Spinal cord (tissue), 10 donors: ENCODE measurements around the gene TEAD1. TPM values are rescaled to one million over a fixed set of nuclear protein-coding genes. Genes with fewer than 3 reads are reported as not detected.

Experiments used
- DNase-seq, 6 donors: peaks; one replicate each; pipeline versions ENCODE4 v3.0.0 to v3.0.0-alpha.2; 2013 to 2015; ENCODE audit warnings: low spot score in 6 of 6, low read depth in 4 of 6
- H3K27ac ChIP-seq: one replicate; pipeline ENCODE4 v1.5.1; 2013; ENCODE audit warnings: low read depth, low read length, control low read depth
- H3K27me3 ChIP-seq: one replicate; pipeline ENCODE4 v1.6.1; 2013; ENCODE audit warnings: low read length; ENCODE audit not compliant: control insufficient read depth, insufficient read depth
- H3K36me3 ChIP-seq: one replicate; pipeline ENCODE4 v1.6.1; 2013; ENCODE audit warnings: low read length; ENCODE audit not compliant: control insufficient read depth, insufficient read depth
- H3K4me1 ChIP-seq: one replicate; pipeline ENCODE4 v1.6.1; 2013; ENCODE audit warnings: low read length; ENCODE audit not compliant: control insufficient read depth, insufficient read depth
- H3K4me3 ChIP-seq: one replicate; pipeline ENCODE4 v1.5.1; 2013; ENCODE audit warnings: low read depth, low read length, control low read depth
- H3K9me3 ChIP-seq: one replicate; pipeline ENCODE4 v1.6.1; 2013; ENCODE audit warnings: low read length; ENCODE audit not compliant: control insufficient read depth, insufficient read depth
- WGBS: methylation state at CpG from one replicate; pipeline ENCODE4 v1.1.5; 2013; ENCODE audit warnings: missing lambda C conversion rate; ENCODE audit not compliant: insufficient coverage; 5-methylcytosine and 5-hydroxymethylcytosine counted together
- polyA plus RNA-seq, 2 donors: library from polyadenylated mRNA; unstranded; fragments of 120-200 nt; gene quantifications; one replicate each; pipeline ENCODE4 v1.2.1, GENCODE V29; 2013; ENCODE audit not compliant: insufficient read length in 2 of 2
- total RNA-seq, 2 donors: library from RNA; depleted of rRNA in 1 of 2; stranded (reverse); fragments of 120-200 nt in 1 of 2; fragments of >200 nt in 1 of 2; gene quantifications; one replicate each; pipeline versions ENCODE4 v1.2.3 to v1.2.4, GENCODE V29; 2013 to 2014
- donor health status: healthy.

The TEAD1 gene
- total and polyA plus RNA-seq, 4 donors, result 39.2 to 70.9 (median 58.7) TPM

GRCh38 chr11:12949453-12949852 lies 275.2 kb downstream of the TEAD1 start:
- no peaks in the 10 kb centered on the region for H3K9me3 ChIP-seq
- H3K27ac ChIP-seq, result no peak overlapping the region
- H3K27me3 ChIP-seq, result no peaks in the 10 kb centered on the region
- H3K36me3 ChIP-seq, result no peaks in the 10 kb centered on the region
- no peaks in the 10 kb centered on the region for H3K4me1 ChIP-seq
- no peak for DNase-seq
- WGBS, result no CpG with 5 or more reads among the region's 1 CpG
- H3K4me3 ChIP-seq, result no peak overlapping the region

DNA sequence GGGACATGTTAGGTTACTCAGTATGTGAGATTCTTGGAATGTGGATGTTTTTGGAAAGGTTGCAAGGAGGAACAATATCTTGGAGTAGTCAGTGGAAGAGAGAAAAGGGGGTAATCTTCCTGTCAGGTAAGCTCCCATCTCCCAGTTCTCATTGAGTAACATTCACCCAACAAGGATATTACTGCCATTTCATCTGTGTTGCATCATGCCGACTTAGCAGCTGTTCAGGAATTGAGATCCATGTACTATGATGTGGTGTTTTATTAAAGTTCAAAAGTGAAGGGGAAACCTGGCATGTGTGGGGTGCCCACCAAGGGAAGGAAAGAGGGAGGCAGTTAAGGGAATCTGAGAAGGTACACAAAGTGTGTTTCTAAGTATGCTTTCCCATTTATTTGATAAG lies 276.4 kb downstream of the TEAD1 start:
- Histone ChIP-seq H3K4me3 (no peak overlapping the region), H3K27ac (no peak overlapping the region), H3K36me3 (no peaks in the 10 kb centered on the region), H3K9me3 (no peaks in the 10 kb centered on the region), H3K4me1 (no peaks in the 10 kb centered on the region), H3K27me3 (no peaks in the 10 kb centered on the region)
- no CpG with 5 or more reads among the region's 1 CpG for WGBS
- DNase-seq, result no peak

DNA sequence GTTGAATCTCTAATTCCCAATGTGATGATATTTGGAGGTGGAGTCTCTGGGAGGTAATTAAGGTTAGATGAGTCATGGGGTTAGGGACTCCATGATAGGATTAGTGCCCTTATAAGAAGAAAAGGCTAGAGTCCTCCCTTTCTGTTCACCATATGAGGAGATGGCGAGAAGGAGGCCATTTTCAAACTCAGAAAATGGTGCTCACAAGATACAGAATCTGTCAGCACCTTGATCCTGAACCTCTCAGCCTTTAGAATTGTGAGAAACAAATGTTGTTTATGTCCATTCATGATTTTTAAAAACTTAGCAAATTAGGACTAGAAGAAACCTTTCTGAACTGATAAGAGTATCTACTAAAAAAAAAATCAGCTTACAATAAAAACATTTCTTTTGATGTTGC lies 277.2 kb downstream of the TEAD1 start:
- Histone ChIP-seq H3K27ac (no peak overlapping the region), H3K27me3 (no peaks in the 10 kb centered on the region), H3K4me3 (no peak overlapping the region), H3K4me1 (no peaks in the 10 kb centered on the region), H3K9me3 (no peaks in the 10 kb centered on the region), H3K36me3 (no peaks in the 10 kb centered on the region)
- DNase-seq, result no peak
- WGBS, result no CpG with 5 or more reads among the region's 1 CpG

GRCh38 chr11:12952094-12952493 lies 277.9 kb downstream of the TEAD1 start:
- DNase-seq, result no peak
- H3K27me3 ChIP-seq, result no peaks in the 10 kb centered on the region
- H3K27ac ChIP-seq, result no peak overlapping the region
- H3K4me1 ChIP-seq, result no peaks in the 10 kb centered on the region
- H3K4me3 ChIP-seq, result no peak overlapping the region
- H3K36me3 ChIP-seq, result no peaks in the 10 kb centered on the region
- H3K9me3 ChIP-seq, result no peaks in the 10 kb centered on the region

GRCh38 chr11:12958986-12959385 lies 284.8 kb downstream of the TEAD1 start:
- no peaks in the 10 kb centered on the region for H3K36me3 ChIP-seq
- peaks cover 3% of the 10 kb centered on the region for H3K4me1 ChIP-seq
- 78% methylated on average over 3 of the region's 3 CpGs for WGBS
- no peak overlapping the region for H3K27ac ChIP-seq
- H3K4me3 ChIP-seq, result no peak overlapping the region
- no peaks in the 10 kb centered on the region for H3K9me3 ChIP-seq
- no peaks in the 10 kb centered on the region for H3K27me3 ChIP-seq
- DNase-seq, result no peak

GRCh38 chr11:12961615-12962014 lies 287.4 kb downstream of the TEAD1 start:
- Histone ChIP-seq H3K4me3 (no peak overlapping the region), H3K4me1 (peaks cover 5% of the 10 kb centered on the region), H3K36me3 (no peaks in the 10 kb centered on the region), H3K9me3 (no peaks in the 10 kb centered on the region), H3K27ac (no peak overlapping the region), H3K27me3 (no peaks in the 10 kb centered on the region)
- peak in 2 of 6 donors; percentile 26 to 62 for DNase-seq
- 75% methylated on average over 1 of the region's 2 CpGs for WGBS

- Histone ChIP-seq H3K27me3 (no peaks in the 10 kb centered on the region), H3K4me3 (no peak overlapping the region), H3K4me1 (peaks cover 8% of the 10 kb centered on the region), H3K9me3 (no peaks in the 10 kb centered on the region), H3K27ac (no peak overlapping the region), H3K36me3 (no peaks in the 10 kb centered on the region)
- 92% methylated on average over 10 of the region's 10 CpGs for WGBS
- DNase-seq, result no peak
Measured at GRCh38 chr11:12962306-12962705, 288.1 kb downstream of the TEAD1 start.

GRCh38 chr11:12963051-12963450 lies 288.8 kb downstream of the TEAD1 start:
- H3K36me3 ChIP-seq, result no peaks in the 10 kb centered on the region
- H3K27ac ChIP-seq, result no peak overlapping the region
- WGBS, result 85% methylated on average over 4 of the region's 5 CpGs
- H3K9me3 ChIP-seq, result no peaks in the 10 kb centered on the region
- peaks cover 8% of the 10 kb centered on the region for H3K4me1 ChIP-seq
- no peak for DNase-seq
- H3K4me3 ChIP-seq, result no peak overlapping the region
- no peaks in the 10 kb centered on the region for H3K27me3 ChIP-seq

DNA sequence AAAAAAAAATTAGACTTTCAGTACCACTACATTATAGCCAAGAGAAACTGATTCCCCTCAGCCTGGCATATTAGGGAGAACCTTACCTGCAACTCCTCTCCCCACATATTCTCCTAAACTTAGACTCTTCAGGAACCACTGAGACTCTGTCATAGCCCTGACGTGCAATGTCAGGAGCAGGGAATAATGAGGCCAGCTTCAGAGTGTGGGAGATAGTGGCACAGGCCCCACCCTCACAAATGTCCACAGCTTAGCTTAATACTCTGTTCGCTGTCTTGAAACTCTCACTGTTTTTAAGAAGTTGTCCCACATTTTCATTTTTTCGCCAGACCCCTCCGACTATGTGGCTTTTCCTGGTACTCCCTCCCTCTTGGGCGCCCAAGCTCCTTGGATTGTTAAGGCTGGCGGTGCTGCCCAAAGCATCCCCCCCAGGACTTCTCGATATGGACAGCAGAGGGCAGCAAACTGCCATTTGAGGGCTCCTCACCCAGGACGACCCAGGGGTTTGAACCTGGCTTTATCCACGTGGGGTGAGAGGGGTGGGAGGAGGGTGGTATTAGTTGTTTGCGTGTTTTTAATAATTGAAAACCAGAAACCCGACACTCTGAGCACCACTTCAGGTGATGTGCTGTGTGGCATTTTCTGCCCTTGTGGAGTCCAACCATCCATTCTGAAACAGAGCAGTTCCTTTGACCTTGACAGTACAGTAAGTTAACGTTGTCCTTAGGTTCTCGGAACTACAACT lies 289.7 kb downstream of the TEAD1 start:
- 30% methylated on average over 8 of the region's 13 CpGs for WGBS
- Histone ChIP-seq H3K9me3 (no peaks in the 10 kb centered on the region), H3K4me3 (no peak overlapping the region), H3K4me1 (peaks cover 8% of the 10 kb centered on the region), H3K36me3 (no peaks in the 10 kb centered on the region), H3K27ac (no peak overlapping the region), H3K27me3 (no peaks in the 10 kb centered on the region)
- DNase-seq, result peak in 5 of 6 donors; percentile 39 to 87 (median 53)

- no peak overlapping the region for H3K4me3 ChIP-seq
Measured at GRCh38 chr11:12964650-12965049, 290.4 kb downstream of the TEAD1 start.

More at GRCh38 chr11:12964650-12965049, 290.4 kb downstream of the TEAD1 start:
- WGBS, result no CpG with 5 or more reads among the region's 7 CpGs
- Histone ChIP-seq H3K27ac (no peak overlapping the region), H3K36me3 (no peaks in the 10 kb centered on the region), H3K27me3 (no peaks in the 10 kb centered on the region), H3K4me1 (peaks cover 8% of the 10 kb centered on the region), H3K9me3 (no peaks in the 10 kb centered on the region)
- no peak for DNase-seq
